Mesendoderm (in vitro differentiated cells): ENCODE data around the gene NES.

ENCODE experiments used
- DNase-seq: peaks from one replicate; pipeline ENCODE4 v3.0.0; 2013
- H2AK5ac ChIP-seq: 2 replicates; pipeline ENCODE4 v1.6.1; 2013; ENCODE audit warnings: low read length, inconsistent platforms
- H2BK120ac ChIP-seq: 2 replicates; pipeline ENCODE4 v1.6.1; 2013; ENCODE audit warnings: low read depth, mild to moderate bottlenecking, low read length, moderate library complexity, mixed read lengths
- H2BK15ac ChIP-seq: replicated peaks from 2 replicates; pipeline ENCODE4 v1.6.1; 2013; ENCODE audit warnings: low read depth, mild to moderate bottlenecking, moderate library complexity
- H2BK5ac ChIP-seq: 2 replicates; pipeline ENCODE4 v1.6.1; 2013; ENCODE audit warnings: low read length, inconsistent platforms
- H3K18ac ChIP-seq: 2 replicates; pipeline ENCODE4 v1.6.1; 2013; ENCODE audit warnings: mild to moderate bottlenecking, low read length, mixed read lengths
- H3K23ac ChIP-seq: one replicate; pipeline ENCODE4 v1.6.1; 2013; ENCODE audit warnings: low read length
- H3K27ac ChIP-seq: 2 replicates; pipeline ENCODE4 v1.5.1; 2013; ENCODE audit warnings: low read depth, mild to moderate bottlenecking, inconsistent platforms, low read length, moderate library complexity
- H3K27me3 ChIP-seq: 2 replicates; pipeline ENCODE4 v1.6.1; 2013; ENCODE audit warnings: low read length, control low read depth, mild to moderate bottlenecking, inconsistent platforms; ENCODE audit not compliant: insufficient read depth, poor library complexity
- H3K36me3 ChIP-seq: 2 replicates; pipeline ENCODE4 v1.6.1; 2013; ENCODE audit warnings: low read length, inconsistent platforms; ENCODE audit not compliant: control insufficient read depth, insufficient read depth
- H3K4ac ChIP-seq: one replicate; pipeline ENCODE4 v1.6.1; 2013; ENCODE audit warnings: low read depth, mild to moderate bottlenecking, low read length, moderate library complexity
- H3K4me1 ChIP-seq: 2 replicates; pipeline ENCODE4 v1.6.1; 2013; ENCODE audit warnings: low read depth, low read length, inconsistent platforms; ENCODE audit not compliant: control insufficient read depth
- H3K4me2 ChIP-seq: 2 replicates; pipeline ENCODE4 v1.6.1; 2013; ENCODE audit warnings: low read length
- H3K4me3 ChIP-seq: 2 replicates; pipeline ENCODE4 v1.5.1; 2013; ENCODE audit warnings: mild to moderate bottlenecking, low read length
- H3K56ac ChIP-seq: one replicate; pipeline ENCODE4 v1.6.1; 2013; ENCODE audit warnings: low read length
- H3K79me1 ChIP-seq: 2 replicates; pipeline ENCODE4 v1.6.1; 2013; ENCODE audit warnings: low read length, inconsistent platforms
- H3K79me2 ChIP-seq: 2 replicates; pipeline ENCODE4 v1.6.1; 2013; ENCODE audit warnings: mild to moderate bottlenecking, low read length; ENCODE audit not compliant: control insufficient read depth, insufficient read depth
- H3K9ac ChIP-seq: 2 replicates; pipeline ENCODE4 v1.6.1; 2013; ENCODE audit warnings: low read length, inconsistent platforms
- H4K5ac ChIP-seq: one replicate; pipeline ENCODE4 v1.6.1; 2013; ENCODE audit warnings: low read length
- H4K8ac ChIP-seq: one replicate; pipeline ENCODE4 v1.6.1; 2013; ENCODE audit warnings: low read depth, mild to moderate bottlenecking, control low read depth, low read length, moderate library complexity
- WGBS: extraction: QIAGEN DNeasy Blood & Tissue Kit; methylation state at CpG from one replicate; pipeline ENCODE4 v1.1.7; 2013; ENCODE audit warnings: low lambda C conversion rate, missing lambda C conversion rate; ENCODE audit not compliant: insufficient coverage; ENCODE audit errors: extremely low coverage; 5-methylcytosine and 5-hydroxymethylcytosine counted together

The NES gene

DNA sequence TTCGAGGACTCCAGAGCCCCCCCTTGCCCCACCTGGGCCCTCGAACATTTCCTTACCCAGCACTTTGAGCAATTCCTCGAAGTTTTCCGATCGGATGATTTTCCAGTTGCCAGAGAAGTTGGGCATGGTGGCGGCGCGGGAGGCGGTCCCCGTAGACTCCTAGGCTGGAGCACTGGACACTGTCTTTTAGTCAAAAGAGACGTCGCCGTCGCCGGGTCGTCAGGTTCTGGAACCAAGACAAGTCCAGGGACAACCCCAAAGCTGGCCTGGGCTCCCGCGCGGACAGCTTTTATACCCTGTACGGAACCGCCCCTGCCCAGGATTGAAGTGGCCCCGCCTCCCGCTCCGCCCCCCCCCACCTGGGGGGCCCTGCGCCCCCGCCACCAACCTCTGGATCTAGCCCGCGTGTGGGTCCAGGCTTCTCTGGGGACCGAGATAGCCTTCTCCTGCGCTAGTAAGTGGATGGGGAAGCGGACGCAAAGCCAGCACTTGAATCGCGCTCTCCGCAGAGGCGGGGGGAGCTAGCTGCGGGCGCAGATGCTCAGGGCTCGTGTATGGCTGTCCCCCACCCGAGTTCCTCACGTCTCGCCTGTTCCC lies 28.2 kb upstream of the NES start, which contains the start of gene CRABP2:
TSS of gene CRABP2 (minus strand) at position 263 of the 597 bp plus-strand sequence. CDS start at position 126, 137 bp downstream.
- peak within 1 kb of the TSS; percentile 78 for H3K9ac ChIP-seq
- peak within 1 kb of the TSS; percentile 92 for H3K4ac ChIP-seq
- no peak within 1 kb of the TSS for H2AK5ac ChIP-seq
- peak; percentile 80 for DNase-seq
- peak within 1 kb of the TSS; percentile 92 for H3K4me2 ChIP-seq
- H2BK5ac ChIP-seq = peak within 1 kb of the TSS; percentile 70
- H2BK120ac ChIP-seq = no peak within 1 kb of the TSS
- peak within 1 kb of the TSS; percentile 94 for H3K18ac ChIP-seq
- no peak within 1 kb of the TSS for H4K8ac ChIP-seq
- H3K56ac ChIP-seq = peak within 1 kb of the TSS; percentile 90
- WGBS = no CpG with 5 or more reads among the region's 42 CpGs
- peak within 1 kb of the TSS; percentile 98 for H3K27ac ChIP-seq
- peaks cover 2% of the 10 kb centered on the region for H3K36me3 ChIP-seq
- H3K79me1 ChIP-seq = peaks cover 2% of the 10 kb centered on the region
- peak within 1 kb of the TSS; percentile 51 for H3K4me3 ChIP-seq
- peak within 1 kb of the TSS; percentile 37 for H3K23ac ChIP-seq
- no peaks in the 10 kb centered on the region for H3K27me3 ChIP-seq
- H3K4me1 ChIP-seq = peaks cover 36% of the 10 kb centered on the region
- no peak within 1 kb of the TSS for H2BK15ac ChIP-seq
- H3K79me2 ChIP-seq = peaks cover 3% of the 10 kb centered on the region
- H4K5ac ChIP-seq = no peak within 1 kb of the TSS

DNA sequence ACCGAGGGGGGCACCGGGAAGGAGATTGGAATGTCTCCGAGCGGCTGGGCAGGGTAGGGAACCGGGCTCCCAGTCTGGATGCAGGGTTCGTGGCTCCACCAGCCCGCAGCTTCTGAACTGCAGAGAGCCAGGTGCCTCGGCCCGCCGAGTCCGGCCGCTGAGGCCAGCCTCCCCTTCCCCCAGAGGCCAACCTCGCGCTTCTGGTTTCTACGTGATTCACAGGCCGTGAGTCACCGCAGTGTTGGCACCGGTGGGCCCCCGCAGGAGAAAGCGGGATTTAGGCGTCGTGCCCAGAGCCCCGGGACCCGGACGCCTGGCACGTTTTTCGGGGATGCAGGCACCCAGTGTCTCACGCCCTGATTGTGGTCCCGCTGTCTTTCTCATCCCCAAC lies 27.7 kb upstream of the NES start:
- Histone ChIP-seq H3K4me1 (peaks cover 36% of the 10 kb centered on the region), H4K5ac (no peak overlapping the region), H3K27me3 (no peaks in the 10 kb centered on the region), H3K23ac (no peak overlapping the region), H2BK15ac (no peak overlapping the region), H2AK5ac (no peak overlapping the region), H3K9ac (peak overlapping the region; percentile 60), H3K79me2 (peaks cover 3% of the 10 kb centered on the region), H3K36me3 (peaks cover 2% of the 10 kb centered on the region), H2BK5ac (no peak overlapping the region), H3K56ac (peak overlapping the region; percentile 90), H3K4ac (peak overlapping the region; percentile 29), H4K8ac (no peak overlapping the region), H3K4me3 (peak overlapping the region; percentile 39), H2BK120ac (no peak overlapping the region), H3K79me1 (peaks cover 2% of the 10 kb centered on the region), H3K4me2 (peak overlapping the region; percentile 90), H3K27ac (no peak overlapping the region), H3K18ac (peak overlapping the region; percentile 31)
- WGBS = no CpG with 5 or more reads among the region's 29 CpGs
- DNase-seq = peak; percentile 56

DNA sequence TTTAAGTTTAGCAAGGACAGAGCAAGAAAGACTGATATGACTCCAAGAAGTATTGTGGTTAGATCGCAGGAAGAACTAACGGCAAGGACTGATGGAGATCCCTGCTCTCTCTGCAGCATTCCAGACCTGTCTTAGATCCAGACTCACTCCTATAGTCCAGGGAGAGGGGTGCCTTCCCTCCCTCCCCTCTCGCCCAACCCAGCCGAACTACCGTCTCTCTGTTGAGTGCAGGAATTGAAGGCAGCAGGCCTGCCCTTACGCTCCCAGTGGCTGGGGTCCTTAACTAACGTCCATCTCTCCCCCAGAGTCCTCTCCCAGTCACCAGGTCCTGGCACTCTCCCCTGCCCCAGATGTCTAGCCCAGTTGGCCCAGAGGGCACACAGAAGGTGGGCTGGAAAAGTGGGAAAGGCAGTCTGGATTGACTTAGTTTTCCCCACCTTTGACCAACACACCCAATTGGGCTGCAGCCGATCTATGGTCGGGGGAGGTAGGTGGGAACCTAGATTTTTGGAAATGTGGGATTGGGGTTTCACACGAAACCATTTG lies 27.0 kb upstream of the NES start:
- Histone ChIP-seq H4K5ac (no peak overlapping the region), H3K79me2 (peaks cover 3% of the 10 kb centered on the region), H3K18ac (peak overlapping the region; percentile 31), H3K4ac (no peak overlapping the region), H3K9ac (peak overlapping the region; percentile 60), H2BK5ac (no peak overlapping the region), H2BK15ac (no peak overlapping the region), H2AK5ac (no peak overlapping the region), H3K27ac (no peak overlapping the region), H4K8ac (no peak overlapping the region), H3K79me1 (peaks cover 2% of the 10 kb centered on the region), H3K4me1 (peaks cover 31% of the 10 kb centered on the region), H3K4me2 (peak overlapping the region; percentile 90), H3K36me3 (peaks cover 3% of the 10 kb centered on the region), H3K27me3 (no peaks in the 10 kb centered on the region), H2BK120ac (no peak overlapping the region), H3K56ac (peak overlapping the region; percentile 90), H3K4me3 (peak overlapping the region; percentile 39), H3K23ac (no peak overlapping the region)
- DNase-seq = peak; percentile 49
- WGBS = no CpG with 5 or more reads among the region's 10 CpGs

DNA sequence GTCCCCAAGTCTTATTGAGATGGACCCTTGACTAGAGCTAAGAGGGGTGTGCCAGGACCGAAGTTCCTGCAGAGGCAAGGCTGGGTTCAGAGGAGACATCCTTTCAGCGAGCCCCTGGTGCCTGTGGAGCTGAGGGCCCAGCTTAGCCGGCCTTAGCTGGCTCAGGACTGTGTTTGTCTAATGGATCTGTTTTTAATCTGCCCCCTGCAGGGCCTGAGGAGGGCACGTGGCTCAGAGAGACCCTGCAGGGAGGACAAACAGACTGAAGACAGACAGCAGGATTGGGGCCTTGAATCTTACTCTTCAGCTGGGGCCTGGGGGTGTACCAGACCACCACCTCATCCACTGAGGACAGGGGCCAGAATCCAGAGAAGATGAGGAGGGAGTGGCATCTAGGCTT lies 26.5 kb upstream of the NES start:
- WGBS = no CpG with 5 or more reads among the region's 4 CpGs
- H3K23ac ChIP-seq = no peak overlapping the region
- DNase-seq = peak; percentile 70
- H3K18ac ChIP-seq = no peak overlapping the region
- H3K4me2 ChIP-seq = peak overlapping the region; percentile 7
- H2BK15ac ChIP-seq = no peak overlapping the region
- no peak overlapping the region for H3K4me3 ChIP-seq
- no peak overlapping the region for H4K5ac ChIP-seq
- peaks cover 3% of the 10 kb centered on the region for H3K79me2 ChIP-seq
- H3K9ac ChIP-seq = peak overlapping the region; percentile 60
- peaks cover 5% of the 10 kb centered on the region for H3K36me3 ChIP-seq
- peaks cover 26% of the 10 kb centered on the region for H3K4me1 ChIP-seq
- no peak overlapping the region for H2BK120ac ChIP-seq
- no peak overlapping the region for H2AK5ac ChIP-seq
- peak overlapping the region; percentile 53 for H3K56ac ChIP-seq
- no peak overlapping the region for H2BK5ac ChIP-seq
- no peak overlapping the region for H3K27ac ChIP-seq
- no peak overlapping the region for H4K8ac ChIP-seq
- no peak overlapping the region for H3K4ac ChIP-seq
- H3K27me3 ChIP-seq = no peaks in the 10 kb centered on the region
- peaks cover 2% of the 10 kb centered on the region for H3K79me1 ChIP-seq

DNA sequence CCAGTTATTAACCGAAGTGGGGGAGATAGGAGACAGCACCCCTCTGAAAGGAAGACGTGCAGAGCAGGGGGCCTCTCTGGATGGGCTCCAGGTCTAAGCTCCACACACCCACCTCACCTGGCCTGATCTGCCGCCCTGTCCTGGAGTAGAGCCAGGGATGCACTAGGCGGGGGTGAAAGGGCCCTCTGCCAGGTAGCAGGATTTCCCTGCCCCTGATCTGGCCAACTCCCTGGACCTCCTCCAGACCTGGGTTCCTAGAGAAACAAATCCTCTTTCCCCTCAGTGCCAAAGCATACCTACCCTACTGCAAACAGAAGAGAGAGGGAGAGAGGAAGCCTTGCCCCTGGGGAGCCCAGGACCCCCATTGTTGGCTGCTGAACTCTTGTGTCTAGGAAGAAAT lies 26.1 kb upstream of the NES start:
- H3K4me3 ChIP-seq = no peak overlapping the region
- H3K79me2 ChIP-seq = peaks cover 3% of the 10 kb centered on the region
- H3K18ac ChIP-seq = no peak overlapping the region

More for the DNA sequence above, 26.1 kb upstream of the NES start:
- H3K4me2 ChIP-seq = peak overlapping the region; percentile 7
- H4K8ac ChIP-seq = no peak overlapping the region
- H3K79me1 ChIP-seq = peaks cover 2% of the 10 kb centered on the region
- H4K5ac ChIP-seq = no peak overlapping the region
- H3K27ac ChIP-seq = no peak overlapping the region
- peak overlapping the region; percentile 53 for H3K56ac ChIP-seq
- H3K27me3 ChIP-seq = no peaks in the 10 kb centered on the region
- H2BK5ac ChIP-seq = no peak overlapping the region
- peaks cover 23% of the 10 kb centered on the region for H3K4me1 ChIP-seq
- no peak overlapping the region for H2BK120ac ChIP-seq
- H2BK15ac ChIP-seq = no peak overlapping the region
- H3K9ac ChIP-seq = peak overlapping the region; percentile 60
- no peak overlapping the region for H2AK5ac ChIP-seq
- DNase-seq = no peak
- WGBS = no CpG with 5 or more reads among the region's 4 CpGs
- H3K23ac ChIP-seq = no peak overlapping the region
- H3K4ac ChIP-seq = no peak overlapping the region
- peaks cover 5% of the 10 kb centered on the region for H3K36me3 ChIP-seq
